HG02943 (cell line): ENCODE results near the gene TOLLIP.
"Not testable (repeated sequence)": the region's sequence is repeated elsewhere in the genome, so short reads cannot be mapped to it uniquely, and the experiment has no call there.

ENCODE experiments used
- ATAC-seq: cut with Tn5 transposase; IDR thresholded peaks from one replicate; pipeline ENCODE4 v1.9.1; 2021; ENCODE audit warnings: mild to moderate bottlenecking, low read depth, moderate library complexity; ENCODE audit not compliant: unreplicated experiment

Gene TOLLIP

GRCh38 chr11:1309498-1310317, at the start of gene TOLLIP:
TOLLIP (minus strand) TSS chr11:1309632; CDS start chr11:1309498, 134 bp downstream.
- ATAC-seq, result peak; percentile 77

GRCh38 chr11:1358931-1359330, 49.5 kb upstream of the TOLLIP start:
- not testable (repeated sequence) for ATAC-seq

- ATAC-seq, result no peak
Measured at GRCh38 chr11:1358286-1358685, 48.9 kb upstream of the TOLLIP start.

- ATAC-seq, result no peak
Measured at GRCh38 chr11:1356478-1356960, 47.1 kb upstream of the TOLLIP start.

GRCh38 chr11:1356007-1356435, 46.6 kb upstream of the TOLLIP start:
- no peak for ATAC-seq

GRCh38 chr11:1354125-1354938, 44.9 kb upstream of the TOLLIP start:
- no peak for ATAC-seq

GRCh38 chr11:1353383-1354124, 44.1 kb upstream of the TOLLIP start:
- no peak for ATAC-seq

- no peak for ATAC-seq
Measured at GRCh38 chr11:1352696-1353382, 43.4 kb upstream of the TOLLIP start.

GRCh38 chr11:1351278-1351937, 42.0 kb upstream of the TOLLIP start:
- ATAC-seq, result no peak

GRCh38 chr11:1350086-1350725, 40.8 kb upstream of the TOLLIP start:
- ATAC-seq, result no peak

- no peak for ATAC-seq
Measured at GRCh38 chr11:1349327-1350041, 40.1 kb upstream of the TOLLIP start.

GRCh38 chr11:1348796-1349326, 39.4 kb upstream of the TOLLIP start:
- no peak for ATAC-seq

- ATAC-seq, result no peak
Measured at GRCh38 chr11:1348146-1348795, 38.8 kb upstream of the TOLLIP start.

GRCh38 chr11:1347411-1347999, 38.1 kb upstream of the TOLLIP start:
- ATAC-seq, result not testable (repeated sequence)

GRCh38 chr11:1346669-1347390, 37.4 kb upstream of the TOLLIP start:
- no peak for ATAC-seq

GRCh38 chr11:1345737-1346513, 36.5 kb upstream of the TOLLIP start:
- ATAC-seq, result no peak
